ENCODE measurements around the gene TNS3. TPM values are rescaled to one million over a fixed set of nuclear protein-coding genes. Genes with fewer than 3 reads are reported as not detected.
"Not testable (repeated sequence)": the region's sequence is repeated elsewhere in the genome, so short reads cannot be mapped to it uniquely, and the experiment has no call there.

Gene TNS3
- total RNA-seq, 1 donor from 2014 or later = 44.8 TPM

DNA sequence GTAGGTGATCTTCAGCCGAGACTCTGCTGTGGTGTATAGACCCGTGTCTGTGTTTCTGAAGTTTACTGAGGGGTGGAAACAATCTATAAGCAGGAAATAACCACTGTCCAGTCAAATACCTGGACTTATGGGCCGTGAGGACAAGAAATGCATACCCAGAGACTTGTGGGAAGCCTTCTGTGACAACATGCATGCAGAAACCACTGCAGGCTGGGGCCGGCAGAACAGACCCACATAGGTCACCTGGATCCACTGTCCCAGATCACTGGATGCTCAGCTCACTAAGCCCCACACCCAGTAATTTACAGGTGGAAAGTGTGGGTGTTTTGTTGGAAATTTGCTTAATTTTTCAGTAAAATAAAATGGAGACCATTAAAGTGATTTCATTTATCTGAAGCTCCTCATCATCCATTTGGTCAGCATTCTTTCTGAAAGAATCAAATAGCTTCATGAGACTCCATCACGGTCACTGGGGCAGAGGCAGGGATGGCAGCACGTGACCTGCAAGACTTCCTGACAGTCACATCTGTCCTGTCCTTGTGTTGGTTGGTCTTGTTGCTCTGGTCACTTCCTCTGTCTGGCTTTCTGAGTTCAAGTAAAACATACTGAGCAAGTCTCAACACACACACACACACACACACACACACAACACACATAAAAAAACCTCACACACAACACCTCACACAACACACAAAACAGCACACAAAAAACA lies 108.3 kb downstream of the TNS3 start:
- intact Hi-C loops (cut with DNase I) = no loop called here
- no peak for ATAC-seq
- peak; percentile 76 for DNase-seq (ENCODE audit: missing footprints)

DNA sequence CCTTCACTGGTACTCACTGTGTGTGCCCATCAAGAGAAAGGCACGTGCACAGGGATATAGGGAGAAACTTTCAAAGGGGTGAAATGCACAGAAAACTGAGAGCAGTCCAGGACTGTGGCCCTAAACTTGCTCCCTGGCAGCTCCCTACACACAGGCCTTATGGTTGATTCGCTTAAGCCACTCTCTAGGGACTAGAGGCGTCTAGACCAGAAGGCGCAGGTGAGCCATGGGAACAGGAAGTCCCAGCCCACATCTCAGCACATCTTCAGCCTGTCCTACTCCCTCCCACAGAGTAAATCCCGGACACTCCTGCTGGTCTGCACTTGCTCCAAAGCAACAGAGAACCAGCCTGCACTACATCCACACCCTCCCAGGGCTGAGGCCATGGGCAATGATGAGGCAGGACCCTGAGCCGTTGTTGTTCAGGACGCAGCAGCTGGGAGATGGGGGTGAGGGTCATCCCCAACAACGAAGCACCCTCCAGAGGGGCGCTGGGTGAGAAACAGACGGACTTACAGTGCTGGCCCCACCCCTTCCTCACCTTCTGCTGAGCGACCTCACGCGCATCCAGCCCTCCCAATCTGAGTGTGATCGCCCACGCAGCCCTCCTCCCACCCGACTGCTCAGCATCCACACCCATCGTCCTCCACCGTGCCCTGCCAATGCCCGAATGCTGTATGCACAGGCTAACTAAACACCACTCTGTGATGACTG lies 109.3 kb downstream of the TNS3 start:
- intact Hi-C loops (cut with DNase I) = no loop called here
- DNase-seq (ENCODE audit: missing footprints) (peak; percentile 71), ATAC-seq (no peak)

DNA sequence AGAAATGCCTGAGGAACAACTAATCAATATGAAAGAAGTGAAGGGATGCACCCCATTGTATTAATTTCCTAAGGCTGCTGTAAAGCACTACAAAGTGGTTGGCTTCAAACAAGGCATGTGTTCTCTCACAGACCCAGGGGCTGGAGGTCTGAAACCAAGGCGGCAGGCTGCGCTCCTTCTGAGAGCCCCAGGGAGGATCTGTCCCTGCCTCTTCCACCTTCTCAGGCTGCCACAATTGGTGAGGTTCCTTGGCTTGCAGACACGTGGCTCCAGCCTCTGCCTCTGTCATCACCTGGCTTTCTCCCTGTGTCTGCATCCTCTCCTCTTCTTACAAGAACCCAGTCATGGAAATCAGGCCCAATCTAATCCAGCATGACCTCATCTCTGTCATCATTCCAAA lies 110.1 kb downstream of the TNS3 start:
- ATAC-seq = no peak
- intact Hi-C loops (cut with DNase I) = no loop called here
- no peak for DNase-seq (ENCODE audit: missing footprints)

DNA sequence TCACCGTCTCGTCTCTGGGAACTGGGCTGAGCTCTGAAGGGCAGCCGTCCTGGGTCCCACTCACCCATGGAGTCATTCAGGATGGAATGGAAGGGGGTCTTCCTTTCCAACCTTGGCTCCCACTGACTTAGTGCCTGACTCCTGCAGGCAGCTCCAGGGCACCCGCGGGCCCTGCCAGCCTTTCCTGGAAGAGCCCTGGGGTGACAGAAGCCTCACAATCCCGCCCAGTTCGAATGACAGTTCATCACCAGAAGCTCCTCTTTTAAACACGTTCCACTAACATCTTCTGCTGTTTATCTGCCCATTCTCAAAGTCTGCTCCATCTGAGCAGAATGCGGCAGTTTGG lies 110.6 kb downstream of the TNS3 start:
- intact Hi-C loops (cut with DNase I) = no loop called here
- ATAC-seq (no peak), DNase-seq (ENCODE audit: missing footprints) (no peak)

DNA sequence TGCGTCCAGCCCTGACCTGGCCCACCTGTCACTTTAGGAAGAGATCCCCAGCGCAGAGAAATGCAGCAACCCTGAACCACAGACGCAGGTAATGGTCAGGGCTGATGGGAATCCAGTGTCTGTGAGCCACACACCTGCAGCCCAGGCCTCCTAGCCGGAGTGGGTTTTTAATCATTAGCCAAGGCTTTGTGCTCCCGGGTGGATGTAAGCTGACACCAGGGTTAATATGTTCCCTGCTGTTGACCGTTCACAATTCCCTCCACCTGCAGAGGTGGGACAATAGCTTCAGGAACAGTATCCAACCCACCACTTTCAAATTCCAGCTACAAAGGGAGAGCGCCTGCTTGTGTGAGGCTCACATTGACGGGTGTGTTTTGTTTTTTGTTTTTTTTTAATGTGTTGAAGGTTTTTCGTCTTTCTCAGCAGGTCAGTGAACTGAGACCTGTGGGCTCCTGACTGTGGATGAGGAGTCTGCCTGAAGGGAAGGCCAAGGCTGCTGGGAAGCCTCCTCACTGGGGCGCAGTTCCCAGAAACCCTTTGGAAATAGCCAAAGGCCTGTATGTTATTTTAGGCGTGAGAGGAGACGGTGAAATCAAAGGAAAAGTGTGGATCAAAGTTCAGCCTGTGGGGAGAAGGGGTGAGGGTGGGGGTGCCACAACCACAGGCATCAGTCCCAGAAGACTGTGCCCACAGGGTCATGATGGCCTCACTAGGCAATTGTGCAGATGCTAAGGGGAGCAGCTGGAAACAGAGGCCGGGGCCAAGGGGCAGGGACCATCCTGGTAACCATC lies 111.1 kb downstream of the TNS3 start:
- intact Hi-C loops (cut with DNase I) = no loop called here
- DNase-seq (ENCODE audit: missing footprints) (no peak), ATAC-seq (no peak)

DNA sequence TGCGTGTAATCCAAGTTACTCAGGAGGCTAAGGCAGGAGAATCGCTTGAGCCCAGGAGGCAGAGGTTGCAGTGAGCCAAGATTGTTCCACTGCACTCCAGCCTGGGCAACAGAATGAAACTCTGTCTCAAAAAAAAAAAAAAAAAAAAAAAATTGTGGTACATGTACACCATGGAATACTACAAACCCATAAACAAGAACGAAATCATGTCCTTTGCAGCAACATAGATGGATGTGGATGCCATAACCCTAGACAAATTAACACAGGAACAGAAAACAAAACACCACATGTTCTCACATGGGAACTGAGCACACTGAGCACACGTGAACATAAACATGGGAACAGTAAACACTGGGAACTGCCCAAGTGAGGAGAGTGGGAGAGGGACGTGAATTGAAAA lies 112.1 kb downstream of the TNS3 start:
- not testable (repeated sequence) for DNase-seq (ENCODE audit: missing footprints); ATAC-seq

DNA sequence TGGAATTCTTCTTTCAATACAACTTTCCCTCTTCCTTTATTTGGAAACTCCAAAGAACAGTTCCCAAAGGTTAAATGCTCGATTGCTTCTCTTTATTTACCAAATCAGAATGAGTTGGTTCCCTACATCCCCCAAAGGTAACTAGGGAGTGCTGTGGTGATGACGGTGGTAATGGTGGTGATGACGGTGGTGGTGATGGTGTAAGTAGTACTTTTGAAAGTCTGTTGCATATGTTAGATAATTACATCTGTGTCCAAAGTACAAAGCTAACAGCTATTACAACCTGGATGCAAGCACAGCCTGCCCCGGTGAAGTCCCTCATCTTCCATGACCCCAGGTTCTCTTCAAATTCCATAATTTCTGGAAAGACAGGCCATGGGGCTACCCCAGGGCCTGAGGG lies 115.1 kb downstream of the TNS3 start:
- DNase-seq (ENCODE audit: missing footprints) (no peak), ATAC-seq (no peak)
- intact Hi-C loops (cut with DNase I) = no loop called here

More for the DNA sequence above, 112.1 kb downstream of the TNS3 start:
- intact Hi-C loops (cut with DNase I) = not testable (repeated sequence)

DNA sequence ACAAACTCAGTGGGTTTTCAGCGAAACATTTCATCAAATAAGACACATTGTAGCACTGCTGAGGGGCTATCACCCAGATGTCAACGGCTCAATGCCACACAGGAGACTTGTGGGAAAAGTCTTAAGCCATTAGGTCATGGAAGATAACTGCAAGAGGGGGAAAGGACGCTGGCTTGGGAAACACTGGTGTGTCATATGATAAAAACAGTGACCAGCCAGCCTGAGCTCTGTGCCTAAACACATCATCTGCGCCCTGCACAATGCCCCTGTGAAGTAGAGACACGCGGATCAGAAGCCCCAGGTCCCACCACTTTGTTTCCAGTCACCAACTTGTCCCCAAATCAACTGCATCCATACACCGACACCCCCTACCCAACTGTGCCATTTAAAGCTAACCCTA lies 116.7 kb downstream of the TNS3 start:
- DNase-seq (ENCODE audit: missing footprints) = no peak
- peak; percentile 70 for ATAC-seq
- intact Hi-C loops (cut with DNase I) = no loop called here

DNA sequence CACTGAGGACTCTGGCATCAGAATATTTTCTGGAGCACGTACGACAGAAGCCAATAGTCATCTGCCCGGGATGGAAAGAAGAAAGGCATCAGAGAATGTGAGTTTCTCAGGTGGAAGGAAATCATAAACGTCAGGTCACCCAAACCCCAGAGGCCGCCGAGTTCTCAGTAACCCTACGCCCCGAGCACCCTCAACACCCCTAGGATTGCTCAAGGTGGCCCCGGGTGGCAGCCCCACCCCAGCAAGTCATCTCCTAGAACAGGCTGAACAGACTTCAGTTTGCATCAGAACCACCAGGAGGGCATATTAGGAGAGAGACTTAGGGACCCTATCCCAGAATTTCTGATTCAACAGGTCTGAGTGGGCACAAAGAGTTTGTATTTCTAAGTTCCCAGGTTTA lies 117.6 kb downstream of the TNS3 start:
- ATAC-seq (no peak), DNase-seq (ENCODE audit: missing footprints) (no peak)
- intact Hi-C loops (cut with DNase I) = no loop called here

DNA sequence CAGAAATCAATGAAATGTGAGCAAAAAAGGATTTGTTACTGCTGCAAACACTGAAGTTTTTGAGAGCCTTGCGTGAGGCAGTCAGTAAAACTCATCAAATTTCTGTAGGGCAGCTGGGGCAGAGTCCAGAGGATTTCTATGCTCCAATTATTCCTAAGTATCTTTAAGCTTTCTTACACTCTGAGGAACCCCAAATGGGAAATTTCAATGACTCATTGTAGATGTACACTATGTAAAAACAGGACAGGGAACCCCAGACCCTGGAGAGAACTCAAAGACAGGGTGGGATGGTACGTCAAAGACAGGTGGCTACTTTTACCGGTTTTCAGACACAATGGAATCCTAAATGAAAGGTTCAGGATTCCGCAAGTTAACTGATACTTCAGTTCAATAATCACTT lies 120.2 kb downstream of the TNS3 start:
- intact Hi-C loops (cut with DNase I) = no loop called here
- no peak for ATAC-seq

DNA sequence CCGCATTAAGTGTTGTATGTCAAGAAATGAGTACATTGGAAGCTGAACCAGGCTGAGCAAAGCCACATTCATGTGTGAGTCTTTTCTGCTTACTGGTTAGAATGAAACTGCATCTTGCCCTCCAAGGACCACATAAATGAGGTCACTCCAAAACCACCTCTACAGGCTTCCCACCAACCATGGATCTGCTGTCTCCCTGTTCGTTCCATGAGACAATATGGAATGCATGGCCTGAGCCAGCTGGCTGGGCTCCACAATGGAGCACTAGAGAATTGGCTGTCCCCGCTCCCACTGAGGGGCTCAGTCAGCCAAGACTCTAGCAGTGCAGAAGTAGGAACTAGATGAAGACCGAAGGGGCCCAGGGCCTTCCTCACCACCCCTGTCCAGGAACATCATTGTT lies 120.8 kb downstream of the TNS3 start:
- intact Hi-C loops (cut with DNase I) = no loop called here

More for the DNA sequence above, 120.2 kb downstream of the TNS3 start:
- no peak for DNase-seq (ENCODE audit: missing footprints)

DNA sequence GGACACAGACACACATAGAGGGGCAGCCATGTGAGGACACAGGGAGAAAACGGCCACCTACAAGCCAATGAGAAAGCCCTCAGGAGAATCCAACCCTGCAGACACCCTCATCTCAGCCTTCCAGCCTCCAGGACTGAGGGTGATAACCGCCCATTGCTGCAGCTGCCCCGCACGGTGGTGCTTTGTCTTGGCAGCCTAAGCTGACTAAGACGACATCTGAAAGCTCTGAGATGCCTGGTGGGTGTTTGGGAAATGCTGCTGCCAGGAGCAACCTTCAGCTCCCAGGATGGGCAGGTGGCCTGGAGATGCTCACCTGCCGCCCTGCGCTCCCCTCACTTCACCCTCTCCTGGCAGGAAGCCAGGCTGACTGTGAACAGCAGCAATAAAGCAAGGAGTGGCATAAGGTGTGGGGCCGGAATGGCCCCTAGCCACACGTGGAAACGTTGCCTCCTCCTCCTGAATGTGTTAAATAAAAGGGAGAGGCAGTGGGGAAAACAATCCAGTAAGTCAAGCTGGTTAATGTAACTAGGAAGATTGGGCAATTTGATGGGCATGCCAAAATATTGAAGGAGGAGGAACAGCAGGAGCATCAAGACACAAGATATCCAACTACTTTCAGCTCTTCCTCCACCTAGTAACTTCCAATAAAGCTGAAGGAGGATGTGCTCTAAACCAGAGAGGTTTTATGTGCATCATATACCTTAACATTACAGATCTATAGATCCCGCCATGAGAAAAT lies 121.5 kb downstream of the TNS3 start:
- DNase-seq (ENCODE audit: missing footprints) (no peak), ATAC-seq (no peak)
- intact Hi-C loops (cut with DNase I) = no loop called here

More for the DNA sequence above, 120.8 kb downstream of the TNS3 start:
- ATAC-seq = peak; percentile 82
- DNase-seq (ENCODE audit: missing footprints) = peak; percentile 79

DNA sequence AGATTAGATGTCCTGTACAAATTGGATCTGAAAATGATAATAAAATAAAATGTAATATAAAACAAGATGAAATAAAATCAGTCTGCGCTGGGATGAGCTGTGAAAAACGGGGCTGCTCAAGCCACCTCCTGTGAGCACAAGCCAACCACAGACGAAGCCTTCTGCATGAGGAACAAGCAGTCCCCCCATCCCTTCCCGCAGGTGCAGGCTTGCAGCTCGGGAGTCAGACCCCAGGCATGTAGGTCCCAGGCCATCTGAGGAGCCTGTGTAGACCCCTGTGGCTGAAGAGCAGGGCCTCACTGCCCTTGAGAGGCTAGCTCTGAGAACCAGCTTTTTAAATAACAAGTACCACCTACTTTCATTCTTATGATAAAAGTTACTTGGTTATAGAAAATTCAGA lies 123.4 kb downstream of the TNS3 start:
- no peak for DNase-seq (ENCODE audit: missing footprints)
- intact Hi-C loops (cut with DNase I) = no loop called here
- ATAC-seq = no peak

DNA sequence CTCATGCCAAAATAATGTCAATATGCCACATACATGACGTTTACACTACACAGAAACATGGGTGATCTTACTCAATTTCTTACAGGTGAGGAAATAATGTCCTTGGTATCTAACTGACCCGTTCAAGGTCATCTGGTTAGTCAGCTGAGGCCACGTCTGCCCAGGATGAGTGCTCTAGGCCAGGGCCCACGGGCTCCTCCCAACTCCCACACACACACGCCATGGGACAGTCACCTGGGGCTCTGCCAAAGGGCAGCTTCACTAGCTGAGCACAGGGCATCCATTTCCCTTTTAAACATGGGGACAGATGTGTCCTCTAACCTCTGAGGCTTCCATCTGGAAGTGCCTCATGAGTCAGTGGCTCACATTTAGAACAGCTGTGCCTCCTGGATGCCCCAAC lies 123.9 kb downstream of the TNS3 start:
- no peak for DNase-seq (ENCODE audit: missing footprints)
- intact Hi-C loops (cut with DNase I) = no loop called here
- peak; percentile 58 for ATAC-seq

DNA sequence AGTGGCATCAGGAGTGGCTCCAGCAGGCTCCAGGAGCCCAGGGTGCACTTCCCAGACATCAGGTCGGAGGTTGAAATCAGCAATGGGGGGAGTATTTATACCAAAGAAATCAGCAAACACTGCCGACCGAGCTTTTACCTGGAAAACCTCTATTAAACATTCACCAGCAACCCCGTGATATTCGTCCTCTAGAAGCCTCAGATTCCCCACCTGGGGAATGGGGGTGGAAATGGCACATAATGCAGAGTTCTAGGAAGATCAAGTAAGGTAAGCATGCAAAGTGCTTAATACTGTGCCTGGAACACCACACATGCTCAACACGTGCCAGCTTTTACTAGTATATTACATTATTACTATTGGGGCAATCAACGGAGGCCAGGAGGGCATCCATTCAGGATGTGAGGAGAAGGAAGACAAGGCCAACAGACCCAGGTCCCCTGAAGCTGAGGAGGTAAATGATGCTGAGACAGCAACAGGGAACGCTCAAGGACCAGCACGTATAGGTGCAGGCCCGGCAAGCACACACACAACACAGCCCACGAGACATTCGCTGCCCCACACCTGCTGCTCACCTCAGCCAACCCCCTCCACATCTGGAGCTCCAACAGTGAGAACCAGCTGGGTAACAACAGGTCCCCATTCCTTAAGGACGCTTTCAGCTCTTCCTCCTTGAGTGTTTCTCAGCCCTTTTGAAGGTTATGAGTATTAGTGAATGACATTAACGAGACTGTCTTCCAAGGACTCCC lies 125.5 kb downstream of the TNS3 start:
- ATAC-seq = no peak
- intact Hi-C loops (cut with DNase I) = no loop called here

DNA sequence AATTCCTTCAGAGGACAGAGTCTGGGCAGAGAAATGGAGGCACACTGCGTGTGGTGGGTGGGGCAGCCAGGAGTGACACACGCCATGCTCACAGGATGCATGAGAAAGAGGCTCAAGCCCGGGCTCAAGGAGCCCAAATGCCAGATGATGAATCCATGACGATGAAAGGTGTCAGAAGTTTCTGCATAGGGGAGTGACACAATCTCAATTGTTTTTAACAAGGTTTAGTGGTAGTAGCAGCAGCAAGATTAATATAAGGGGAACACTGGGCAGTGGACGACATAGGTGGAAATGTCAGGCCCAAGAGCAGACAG lies 126.1 kb downstream of the TNS3 start:
- no peak for ATAC-seq
- intact Hi-C loops (cut with DNase I) = no loop called here
- no peak for DNase-seq (ENCODE audit: missing footprints)

More for the DNA sequence above, 125.5 kb downstream of the TNS3 start:
- no peak for DNase-seq (ENCODE audit: missing footprints)

DNA sequence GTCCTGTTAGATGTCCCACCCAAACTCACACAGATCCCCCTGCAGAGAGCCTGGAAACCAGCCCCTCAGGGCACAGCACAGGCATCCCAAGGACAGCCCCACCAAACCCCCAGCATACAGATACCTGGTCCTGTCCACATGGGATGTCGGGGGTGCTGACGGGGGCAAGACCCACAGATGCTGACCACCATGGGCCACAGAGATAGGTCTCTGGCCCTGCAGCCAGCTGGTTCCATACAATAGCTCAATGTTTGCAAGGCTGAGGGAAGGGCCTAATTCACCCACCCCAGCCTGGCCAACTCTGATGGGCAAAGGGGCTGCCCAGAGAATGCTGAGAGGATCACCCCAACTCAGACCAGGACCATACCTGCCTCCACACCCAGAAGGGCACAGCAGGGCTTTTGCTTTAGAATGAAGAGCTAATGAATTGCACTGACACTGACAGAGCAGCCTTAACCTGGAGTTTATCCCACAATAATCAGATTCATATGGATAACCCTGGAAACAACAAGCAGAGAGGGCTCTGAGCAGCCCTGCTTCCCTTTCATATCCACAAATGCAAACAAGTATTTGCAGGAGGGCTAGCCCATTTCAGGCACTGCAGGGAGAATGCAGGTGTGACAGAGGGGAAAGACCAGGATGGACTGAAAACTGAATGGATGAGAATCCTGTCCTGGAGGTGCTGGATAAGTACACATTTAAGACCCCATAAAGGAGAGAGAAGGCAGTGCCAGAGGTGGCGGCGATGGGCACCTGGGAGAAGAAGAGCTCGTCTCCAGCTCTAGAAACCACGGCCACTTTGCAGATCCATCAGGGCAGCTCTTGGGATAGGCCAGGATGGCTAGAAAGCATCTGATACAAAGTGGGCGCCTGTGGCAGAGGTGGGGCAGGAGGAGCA lies 126.7 kb downstream of the TNS3 start:
- DNase-seq (ENCODE audit: missing footprints) (no peak), ATAC-seq (no peak)
- intact Hi-C loops (cut with DNase I) = no loop called here
